H1 (cell line): ENCODE results near the gene ALLC. TPM values are rescaled to one million over a fixed set of nuclear protein-coding genes. Genes with fewer than 3 reads are reported as not detected.

Source experiments
- CEBPB ChIP-seq: IDR thresholded peaks from 2 replicates; pipeline ENCODE4 v1.6.1; 2012; ENCODE audit warnings: low read depth, low read length
- HDAC2 ChIP-seq, 2 experiments: fragments of 300-600 bp in 1 of 2; sonication (generic) in 1 of 2; IDR thresholded peaks; 2 replicates each; pipeline ENCODE4 v1.6.1; 2011 to 2012; ENCODE audit warnings: low read depth in 2 of 2, low read length in 2 of 2, mild to moderate bottlenecking in 2 of 2, moderate library complexity in 2 of 2, borderline replicate concordance in 1 of 2, inconsistent platforms in 1 of 2
- JUND ChIP-seq: IDR thresholded peaks from 2 replicates; pipeline ENCODE4 v1.6.1; 2011; ENCODE audit warnings: mild to moderate bottlenecking, improper control_type of control experiment, low read length
- RBBP5 ChIP-seq: IDR thresholded peaks from 2 replicates; pipeline ENCODE4 v1.7.1; 2012; ENCODE audit warnings: low read depth, mild to moderate bottlenecking, inconsistent platforms, low read length, moderate library complexity, borderline replicate concordance
- RXRA ChIP-seq: IDR thresholded peaks from 2 replicates; pipeline ENCODE4 v1.6.1; 2011; ENCODE audit warnings: low read depth, mild to moderate bottlenecking, low read length, moderate library complexity; ENCODE audit not compliant: insufficient read depth
- TBP ChIP-seq: IDR thresholded peaks from 2 replicates; pipeline ENCODE4 v1.6.1; 2011; ENCODE audit warnings: low read depth, low read length, improper control_type of control experiment
- polyA plus RNA-seq, 7 experiments: library from polyadenylated mRNA; depleted of rRNA in 3 of 7; stranded (reverse) in 5 of 7; unstranded in 2 of 7; fragments of >200 nt in 5 of 7; fragments of 200-250 nt in 2 of 7; gene quantifications; 1 replicate in 5 of 7; 2 replicates in 1 of 7; 4 replicates in 1 of 7; pipeline versions ENCODE4 v1.2.1 to v1.2.3, GENCODE V29; 2011 to 2013; ENCODE audit warnings: missing spikeins in 2 of 7, mixed read lengths in 2 of 7
- total RNA-seq: library from RNA; stranded (reverse); fragmentation: NEBNext Ultra II Directional; extraction: Animal tissue kit (Norgen Biotek cat#: 25700); gene quantifications from 2 replicates; pipeline ENCODE4 v1.2.1, GENCODE V29; 2021
- TF ChIP-seq, protein P1 (sequence below): IDR thresholded peaks from 2 replicates; pipeline ENCODE4 v1.6.1; 2012; ENCODE audit warnings: low read length, inconsistent platforms

ALLC gene
- total and polyA plus RNA-seq, 2 of the 8 experiments (the other 6 are each of a cell fraction or from before 2014, with no cell fraction given) = not detected

DNA sequence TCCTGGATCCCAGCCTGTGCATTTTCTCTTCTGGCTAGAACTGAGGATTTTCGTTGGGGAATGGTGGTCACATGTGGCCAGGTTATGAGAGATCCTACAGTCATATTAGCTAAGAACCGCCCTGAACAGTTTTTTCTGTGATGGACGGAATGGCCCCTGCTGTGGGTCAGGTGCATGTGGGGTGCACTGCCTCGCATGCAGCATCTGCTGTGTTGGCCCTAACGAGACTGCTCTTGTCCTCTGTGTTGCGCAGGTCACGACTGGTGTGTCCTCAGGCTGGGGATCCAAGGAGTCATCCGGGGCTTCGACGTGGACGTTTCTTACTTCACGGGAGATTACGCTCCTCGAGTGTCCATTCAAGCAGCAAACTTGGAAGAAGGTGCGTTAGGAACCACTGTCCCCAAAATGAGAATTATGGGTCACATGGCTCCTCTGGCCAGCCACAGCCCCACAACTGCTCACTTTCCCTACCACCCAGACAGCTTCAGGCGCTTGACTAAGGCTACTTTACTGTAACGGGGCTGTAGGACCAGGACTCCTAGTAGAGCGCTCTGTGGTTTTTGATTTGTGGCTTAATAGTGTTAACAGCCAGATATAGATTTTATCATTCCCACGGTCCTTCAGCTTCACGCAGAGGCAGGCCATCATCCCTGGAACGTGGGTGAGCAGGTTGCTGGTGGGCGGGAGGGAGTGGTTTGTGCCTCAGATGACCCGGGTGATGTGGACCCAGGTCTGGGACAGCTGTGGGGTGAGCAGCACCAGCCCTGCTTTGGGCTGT, 21.8 kb downstream of the ALLC start (continued):
- TF ChIP-seq, protein P1, sequence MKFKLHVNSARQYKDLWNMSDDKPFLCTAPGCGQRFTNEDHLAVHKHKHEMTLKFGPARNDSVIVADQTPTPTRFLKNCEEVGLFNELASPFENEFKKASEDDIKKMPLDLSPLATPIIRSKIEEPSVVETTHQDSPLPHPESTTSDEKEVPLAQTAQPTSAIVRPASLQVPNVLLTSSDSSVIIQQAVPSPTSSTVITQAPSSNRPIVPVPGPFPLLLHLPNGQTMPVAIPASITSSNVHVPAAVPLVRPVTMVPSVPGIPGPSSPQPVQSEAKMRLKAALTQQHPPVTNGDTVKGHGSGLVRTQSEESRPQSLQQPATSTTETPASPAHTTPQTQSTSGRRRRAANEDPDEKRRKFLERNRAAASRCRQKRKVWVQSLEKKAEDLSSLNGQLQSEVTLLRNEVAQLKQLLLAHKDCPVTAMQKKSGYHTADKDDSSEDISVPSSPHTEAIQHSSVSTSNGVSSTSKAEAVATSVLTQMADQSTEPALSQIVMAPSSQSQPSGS = no peak
- TF ChIP-seq HDAC2 (IDR thresholded peaks at IDR 0.05; ENCODE audit: borderline replicate concordance in 1 of 2, low read depth in 2 of 2, low read length in 2 of 2) = no peak
- no peak for TF ChIP-seq TBP
- TF ChIP-seq RBBP5 = no peak
- no peak for TF ChIP-seq RXRA
- no peak for TF ChIP-seq CEBPB
- TF ChIP-seq JUND = no peak
